ENCODE measurements around the gene FBXL7. TPM values are rescaled to one million over a fixed set of nuclear protein-coding genes. Genes with fewer than 3 reads are reported as not detected.

Gene FBXL7
- total and polyA plus RNA-seq, 8 donors: 0.35 to 2.4 (median 1.2) TPM

DNA sequence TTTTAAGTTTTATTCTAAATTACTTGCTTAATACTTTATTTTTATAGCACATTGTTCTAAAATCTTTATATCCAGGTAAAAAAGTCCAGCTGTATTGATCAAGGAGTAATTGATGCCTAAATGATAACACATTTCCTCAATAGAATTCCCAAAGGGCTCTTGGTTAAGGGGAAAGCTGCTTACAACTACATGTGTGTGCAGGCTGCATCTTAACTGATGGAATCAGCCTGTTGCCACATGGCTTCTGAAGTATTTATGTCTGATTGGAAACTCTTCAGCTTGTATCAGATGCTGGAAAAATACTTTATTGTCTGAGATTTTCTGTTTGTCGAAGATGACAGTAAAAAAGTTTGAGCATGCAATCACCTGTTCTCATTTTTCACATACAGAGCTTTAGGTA lies 182.6 kb downstream of the FBXL7 start:
- intact Hi-C loops (cut with DNase I): no loop called here
- no peak overlapping the region for H3K27ac ChIP-seq
- DNase-seq (no peak), ATAC-seq (no peak), FAIRE-seq (no peak)
- no peaks in the 10 kb centered on the region for H3K36me3 ChIP-seq
- no peaks in the 10 kb centered on the region for H3K4me1 ChIP-seq
- WGBS, 2 donors: 64 to 66% methylated on average over 1 of the region's 1 CpG
- no peak overlapping the region for H3K4me3 ChIP-seq
- H3K27me3 ChIP-seq: no peaks in the 10 kb centered on the region
- TF ChIP-seq, protein P1, sequence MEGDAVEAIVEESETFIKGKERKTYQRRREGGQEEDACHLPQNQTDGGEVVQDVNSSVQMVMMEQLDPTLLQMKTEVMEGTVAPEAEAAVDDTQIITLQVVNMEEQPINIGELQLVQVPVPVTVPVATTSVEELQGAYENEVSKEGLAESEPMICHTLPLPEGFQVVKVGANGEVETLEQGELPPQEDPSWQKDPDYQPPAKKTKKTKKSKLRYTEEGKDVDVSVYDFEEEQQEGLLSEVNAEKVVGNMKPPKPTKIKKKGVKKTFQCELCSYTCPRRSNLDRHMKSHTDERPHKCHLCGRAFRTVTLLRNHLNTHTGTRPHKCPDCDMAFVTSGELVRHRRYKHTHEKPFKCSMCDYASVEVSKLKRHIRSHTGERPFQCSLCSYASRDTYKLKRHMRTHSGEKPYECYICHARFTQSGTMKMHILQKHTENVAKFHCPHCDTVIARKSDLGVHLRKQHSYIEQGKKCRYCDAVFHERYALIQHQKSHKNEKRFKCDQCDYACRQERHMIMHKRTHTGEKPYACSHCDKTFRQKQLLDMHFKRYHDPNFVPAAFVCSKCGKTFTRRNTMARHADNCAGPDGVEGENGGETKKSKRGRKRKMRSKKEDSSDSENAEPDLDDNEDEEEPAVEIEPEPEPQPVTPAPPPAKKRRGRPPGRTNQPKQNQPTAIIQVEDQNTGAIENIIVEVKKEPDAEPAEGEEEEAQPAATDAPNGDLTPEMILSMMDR (IDR thresholded peaks at IDR 0.05): no peak
- no peaks in the 10 kb centered on the region for H3K9me3 ChIP-seq

DNA sequence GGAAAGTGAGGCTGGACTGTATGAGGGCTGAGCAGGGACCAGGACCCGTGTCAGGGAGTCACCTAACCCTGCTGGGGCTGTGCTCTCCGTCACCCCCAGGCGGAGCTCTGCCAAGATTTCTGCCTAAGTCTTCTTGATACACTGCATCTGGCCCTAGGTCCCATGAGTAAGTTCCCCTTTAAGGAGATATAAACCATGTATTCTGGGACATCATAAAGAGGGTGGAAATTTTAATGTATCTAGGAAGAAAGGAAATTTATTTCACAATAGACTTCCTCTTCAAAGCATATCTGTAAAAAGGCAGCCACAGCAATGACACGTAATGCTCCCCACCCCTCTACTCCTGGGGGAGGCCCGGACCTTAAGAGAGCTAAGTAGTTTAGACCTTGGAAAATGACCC lies 183.4 kb downstream of the FBXL7 start:
- FAIRE-seq: no peak
- Histone ChIP-seq H3K9me3 (no peaks in the 10 kb centered on the region), H3K27me3 (no peaks in the 10 kb centered on the region), H3K4me3 (no peak overlapping the region), H3K36me3 (no peaks in the 10 kb centered on the region), H3K27ac (no peak overlapping the region), H3K4me1 (no peaks in the 10 kb centered on the region)
- no peak for DNase-seq
- no peak for ATAC-seq
- 44 to 49% methylated on average over 5 of the region's 5 CpGs for WGBS, 2 donors
- intact Hi-C loops (cut with DNase I): no loop called here
- TF ChIP-seq, protein P1 (IDR thresholded peaks at IDR 0.05): no peak

DNA sequence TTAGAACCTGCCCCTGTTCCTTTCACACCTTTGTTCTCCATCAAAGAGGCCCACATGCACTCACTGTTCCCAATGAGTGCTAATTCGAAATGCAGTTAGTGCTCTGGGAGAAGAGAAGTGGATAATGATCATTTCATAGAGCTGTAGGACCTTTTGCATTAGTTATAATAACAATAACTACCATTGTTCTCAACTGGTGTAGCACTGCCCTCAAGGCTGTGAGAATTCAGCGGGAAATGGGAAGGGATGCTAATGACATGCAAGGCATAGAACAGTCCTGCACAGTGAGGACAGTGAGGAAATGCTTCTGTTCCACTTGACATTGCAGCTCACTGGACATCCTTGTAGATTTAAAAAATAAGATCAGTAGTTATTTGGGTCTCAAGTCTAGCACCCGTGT lies 187.4 kb downstream of the FBXL7 start:
- no peak overlapping the region for H3K4me3 ChIP-seq
- FAIRE-seq: no peak
- H3K36me3 ChIP-seq: no peaks in the 10 kb centered on the region
- H3K27ac ChIP-seq: no peak overlapping the region
- intact Hi-C loops (cut with DNase I): no loop called here
- H3K9me3 ChIP-seq: no peaks in the 10 kb centered on the region
- DNase-seq: no peak
- no peak for ATAC-seq
- H3K4me1 ChIP-seq: no peaks in the 10 kb centered on the region
- no peaks in the 10 kb centered on the region for H3K27me3 ChIP-seq
- TF ChIP-seq, protein P1 (IDR thresholded peaks at IDR 0.05): no peak
- WGBS, 2 donors: 51 to 60% methylated on average over 3 of the region's 3 CpGs

DNA sequence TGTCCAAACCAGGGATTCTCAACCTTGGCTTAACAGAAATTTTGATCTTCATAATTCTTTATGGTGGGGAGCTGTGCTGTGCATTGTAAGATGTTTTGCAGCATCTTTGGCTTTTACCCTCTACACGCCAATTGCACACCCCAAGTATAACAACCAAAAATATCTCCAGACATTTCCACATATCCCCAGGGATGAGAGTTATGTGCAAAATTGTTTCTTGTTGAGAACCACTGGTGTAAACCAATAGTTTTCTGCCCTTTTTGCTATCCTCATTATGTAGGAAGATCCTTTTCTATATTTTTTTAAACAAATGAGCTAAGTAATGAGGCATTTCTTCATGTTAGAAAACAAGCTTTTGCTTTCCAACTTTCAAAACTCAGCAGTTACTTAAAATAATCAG lies 189.9 kb downstream of the FBXL7 start:
- no peaks in the 10 kb centered on the region for H3K27me3 ChIP-seq
- ATAC-seq (no peak), DNase-seq (no peak), FAIRE-seq (no peak)
- H3K27ac ChIP-seq: no peak overlapping the region
- H3K4me1 ChIP-seq: no peaks in the 10 kb centered on the region
- no peaks in the 10 kb centered on the region for H3K36me3 ChIP-seq
- intact Hi-C loops (cut with DNase I): no loop called here
- H3K4me3 ChIP-seq: no peak overlapping the region
- 66 to 76% methylated on average over 1 of the region's 1 CpG for WGBS, 2 donors
- H3K9me3 ChIP-seq: no peaks in the 10 kb centered on the region
- TF ChIP-seq, protein P1 (IDR thresholded peaks at IDR 0.05): no peak

DNA sequence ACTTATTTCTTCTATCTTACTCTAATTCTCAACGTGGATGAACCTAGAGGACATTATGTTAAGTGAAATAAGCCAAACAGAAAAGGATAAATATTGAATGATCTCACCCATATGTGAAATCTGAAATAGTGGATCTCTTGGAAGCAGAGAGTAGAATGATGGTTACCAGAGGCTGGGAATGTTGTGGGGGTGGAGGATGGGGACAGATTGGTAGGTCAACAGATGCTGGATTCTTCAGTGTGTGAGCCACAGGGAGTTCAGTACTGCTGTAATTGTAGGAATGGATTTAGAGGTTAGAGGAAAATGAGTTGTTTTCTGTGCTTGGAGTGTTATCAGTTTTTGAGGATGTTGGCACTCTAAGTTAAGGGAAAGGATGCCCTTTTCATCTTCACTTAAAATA lies 190.6 kb downstream of the FBXL7 start:
- 17 to 30% methylated on average over 1 of the region's 1 CpG for WGBS, 2 donors
- intact Hi-C loops (cut with DNase I): no loop called here
- FAIRE-seq: no peak
- H3K27ac ChIP-seq: no peak overlapping the region
- H3K36me3 ChIP-seq: no peaks in the 10 kb centered on the region
- no peaks in the 10 kb centered on the region for H3K27me3 ChIP-seq
- TF ChIP-seq, protein P1 (IDR thresholded peaks at IDR 0.05): no peak
- ATAC-seq: no peak
- no peak overlapping the region for H3K4me3 ChIP-seq
- H3K4me1 ChIP-seq: no peaks in the 10 kb centered on the region
- no peaks in the 10 kb centered on the region for H3K9me3 ChIP-seq
- DNase-seq: no peak
